ENCODE results near the gene SHC1. TPM values are rescaled to one million over a fixed set of nuclear protein-coding genes. Genes with fewer than 3 reads are reported as not detected.

The SHC1 gene
- total and polyA plus RNA-seq, 2 donors from 2014 or later: 43.8 to 153 TPM

GRCh38 chr1:154948079-154948478, 22.5 kb downstream of the SHC1 start:
- H3K36me3 ChIP-seq (ENCODE audit: control insufficient read depth in 2 of 3, insufficient read depth in 3 of 3, low read length in 3 of 3): peaks cover 0 to 14% (median 13%) of the 10 kb centered on the region in 3 donors
- H3K27ac ChIP-seq (ENCODE audit: low read depth in 2 of 2, low read length in 2 of 2): no peak overlapping the region
- H3K9ac ChIP-seq (ENCODE audit: low read length in 3 of 3): no peak overlapping the region
- H3K27me3 ChIP-seq (ENCODE audit: control insufficient read depth, insufficient read depth, low read length): no peaks in the 10 kb centered on the region
- FAIRE-seq (no peak), DNase-seq (no peak)
- intact Hi-C loops (cut with DNase I): no loop called here
- H3K4me1 ChIP-seq (ENCODE audit: control insufficient read depth in 2 of 3, insufficient read depth in 2 of 3, low read depth in 1 of 3, low read length in 3 of 3): peaks cover 0 to 16% (median 5%) of the 10 kb centered on the region in 3 donors
- no peaks in the 10 kb centered on the region for H3K9me3 ChIP-seq (ENCODE audit: control insufficient read depth in 2 of 3, insufficient read depth in 1 of 3, low read length in 3 of 3)
- TF ChIP-seq, protein P1, sequence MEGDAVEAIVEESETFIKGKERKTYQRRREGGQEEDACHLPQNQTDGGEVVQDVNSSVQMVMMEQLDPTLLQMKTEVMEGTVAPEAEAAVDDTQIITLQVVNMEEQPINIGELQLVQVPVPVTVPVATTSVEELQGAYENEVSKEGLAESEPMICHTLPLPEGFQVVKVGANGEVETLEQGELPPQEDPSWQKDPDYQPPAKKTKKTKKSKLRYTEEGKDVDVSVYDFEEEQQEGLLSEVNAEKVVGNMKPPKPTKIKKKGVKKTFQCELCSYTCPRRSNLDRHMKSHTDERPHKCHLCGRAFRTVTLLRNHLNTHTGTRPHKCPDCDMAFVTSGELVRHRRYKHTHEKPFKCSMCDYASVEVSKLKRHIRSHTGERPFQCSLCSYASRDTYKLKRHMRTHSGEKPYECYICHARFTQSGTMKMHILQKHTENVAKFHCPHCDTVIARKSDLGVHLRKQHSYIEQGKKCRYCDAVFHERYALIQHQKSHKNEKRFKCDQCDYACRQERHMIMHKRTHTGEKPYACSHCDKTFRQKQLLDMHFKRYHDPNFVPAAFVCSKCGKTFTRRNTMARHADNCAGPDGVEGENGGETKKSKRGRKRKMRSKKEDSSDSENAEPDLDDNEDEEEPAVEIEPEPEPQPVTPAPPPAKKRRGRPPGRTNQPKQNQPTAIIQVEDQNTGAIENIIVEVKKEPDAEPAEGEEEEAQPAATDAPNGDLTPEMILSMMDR (IDR thresholded peaks at IDR 0.05; ENCODE audit: borderline replicate concordance, extremely low read depth, insufficient read depth): no peak
- H3K4me3 ChIP-seq (ENCODE audit: low read length in 3 of 3): no peak overlapping the region

DNA sequence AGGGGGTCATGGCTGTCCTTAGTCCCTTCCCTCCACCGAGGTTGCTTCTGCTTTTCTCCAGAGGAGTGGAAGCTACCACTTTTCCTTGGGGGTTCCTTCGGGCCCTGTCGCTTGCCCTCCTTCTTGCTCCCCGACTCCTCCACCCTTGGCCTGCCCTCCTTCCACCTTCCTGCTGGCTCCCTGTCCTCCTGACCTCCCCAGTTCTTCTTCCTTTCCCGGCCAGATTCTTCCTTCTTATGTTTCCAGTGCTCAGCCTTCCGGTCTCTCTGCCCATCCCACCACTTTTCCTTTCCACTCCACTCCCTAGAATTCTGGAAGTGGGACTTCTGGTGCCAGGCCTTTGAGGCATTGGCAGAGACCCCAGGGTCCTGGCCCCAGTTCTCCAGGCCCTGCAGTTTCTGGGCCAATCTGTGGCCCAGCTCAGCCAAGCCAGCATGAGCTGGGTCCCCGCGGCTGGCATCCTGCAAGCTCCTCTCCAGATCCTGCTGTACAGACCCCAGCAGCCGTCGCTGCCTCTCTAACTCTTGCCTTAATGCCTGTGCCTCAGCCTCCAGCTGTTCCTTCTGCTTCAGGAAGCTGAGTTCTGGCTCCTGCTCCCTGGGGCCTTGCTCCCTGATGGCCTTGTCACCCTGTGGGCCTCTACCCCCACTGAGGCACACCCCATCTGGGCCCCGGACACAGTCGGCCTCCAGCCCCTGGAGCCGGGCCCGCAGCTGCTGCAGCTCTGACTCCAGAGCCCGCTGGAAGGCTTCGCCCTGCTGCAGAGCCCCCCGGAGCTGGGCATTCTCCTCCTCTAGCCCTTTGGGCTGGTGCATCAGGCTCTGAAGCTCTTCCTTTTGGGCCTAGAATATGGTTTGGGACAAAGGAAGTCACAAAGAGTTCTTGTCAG, 24.3 kb downstream of the SHC1 start:
- Histone ChIP-seq H3K4me3 (ENCODE audit: low read length in 3 of 3) (no peak overlapping the region), H3K36me3 (ENCODE audit: control insufficient read depth in 2 of 3, insufficient read depth in 3 of 3, low read length in 3 of 3) (peaks cover 0 to 14% (median 12%) of the 10 kb centered on the region in 3 donors), H3K27me3 (ENCODE audit: control insufficient read depth, insufficient read depth, low read length) (no peaks in the 10 kb centered on the region), H3K4me1 (ENCODE audit: control insufficient read depth in 2 of 3, insufficient read depth in 2 of 3, low read depth in 1 of 3, low read length in 3 of 3) (peaks cover 0 to 23% (median 11%) of the 10 kb centered on the region in 3 donors), H3K27ac (ENCODE audit: low read depth in 2 of 2, low read length in 2 of 2) (no peak overlapping the region), H3K9ac (ENCODE audit: low read length in 3 of 3) (no peak overlapping the region), H3K9me3 (ENCODE audit: control insufficient read depth in 2 of 3, insufficient read depth in 1 of 3, low read length in 3 of 3) (no peaks in the 10 kb centered on the region)
- no peak for DNase-seq
- TF ChIP-seq, protein P1 (IDR thresholded peaks at IDR 0.05; ENCODE audit: borderline replicate concordance, extremely low read depth, insufficient read depth): no peak
- FAIRE-seq: no peak
- intact Hi-C loops (cut with DNase I): no loop called here

DNA sequence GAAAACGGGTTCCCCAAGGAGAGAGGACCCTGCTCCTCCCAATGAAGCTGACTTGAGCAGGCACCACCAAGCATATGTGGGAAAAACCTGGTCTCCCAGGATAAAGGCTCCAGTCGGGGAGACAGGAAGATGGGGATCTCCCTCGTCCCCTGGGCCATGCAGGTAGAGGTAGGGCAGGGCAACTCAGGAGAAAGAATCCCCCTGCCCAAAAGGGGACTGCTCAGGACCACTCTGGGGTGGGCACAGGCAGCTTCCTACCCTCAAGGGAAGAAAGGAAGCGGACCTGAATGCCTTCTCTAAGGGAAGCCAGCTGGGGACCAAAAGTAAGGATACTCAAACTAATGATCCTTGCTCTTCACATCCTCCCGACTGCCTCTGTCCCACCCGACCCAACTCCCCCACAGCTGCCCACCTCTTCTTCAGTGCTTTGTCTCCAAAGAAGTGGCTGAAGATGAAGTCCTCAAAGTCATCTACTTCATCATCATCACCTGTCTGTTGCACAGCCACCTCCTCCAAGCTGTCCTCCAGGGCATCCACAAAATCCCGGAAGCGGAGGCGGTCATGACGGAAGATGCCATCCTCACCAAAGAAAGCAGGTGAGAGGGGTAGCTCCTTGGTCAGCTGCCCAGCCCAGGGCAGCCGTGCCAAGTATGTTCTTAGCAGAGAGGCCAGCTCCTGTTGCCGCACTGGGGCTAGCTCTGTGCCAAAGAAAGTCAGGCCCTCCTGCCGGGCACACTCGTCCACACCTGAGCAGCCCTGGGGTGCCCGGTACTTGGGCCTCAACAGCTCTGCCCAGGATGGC, 25.2 kb downstream of the SHC1 start:
- TF ChIP-seq, protein P1 (IDR thresholded peaks at IDR 0.05; ENCODE audit: borderline replicate concordance, extremely low read depth, insufficient read depth): no peak
- intact Hi-C loops (cut with DNase I): no loop called here
- peaks cover 0 to 22% (median 11%) of the 10 kb centered on the region in 3 donors for H3K4me1 ChIP-seq (ENCODE audit: control insufficient read depth in 2 of 3, insufficient read depth in 2 of 3, low read depth in 1 of 3, low read length in 3 of 3)
- H3K4me3 ChIP-seq (ENCODE audit: low read length in 3 of 3): no peak overlapping the region
- H3K27ac ChIP-seq (ENCODE audit: low read depth in 2 of 2, low read length in 2 of 2): no peak overlapping the region
- H3K27me3 ChIP-seq (ENCODE audit: control insufficient read depth, insufficient read depth, low read length): no peaks in the 10 kb centered on the region
- FAIRE-seq (no peak), DNase-seq (no peak)
- peaks cover 0 to 14% (median 5%) of the 10 kb centered on the region in 3 donors for H3K36me3 ChIP-seq (ENCODE audit: control insufficient read depth in 2 of 3, insufficient read depth in 3 of 3, low read length in 3 of 3)
- no peak overlapping the region for H3K9ac ChIP-seq (ENCODE audit: low read length in 3 of 3)
- H3K9me3 ChIP-seq (ENCODE audit: control insufficient read depth in 2 of 3, insufficient read depth in 1 of 3, low read length in 3 of 3): no peaks in the 10 kb centered on the region
